COR-L47 (cell line): Measurements from ENCODE around the gene DDX47.

Source experiments
- DNase-seq: peaks from one replicate; lab custom pipeline; 2025; lab: John Stamatoyannopoulos, UW

DDX47 gene

GRCh38 chr12:12813120-12814101, at the start of gene DDX47:
Gene DDX47 (plus strand): TSS chr12:12813346. CDS start chr12:12813368, 22 bp downstream.
- peak; percentile 70 for DNase-seq

GRCh38 chr12:12764824-12765223, 48.3 kb upstream of the DDX47 start:
- DNase-seq, result no peak

- no peak for DNase-seq
Observed at GRCh38 chr12:12770262-12770661, 42.9 kb upstream of the DDX47 start.

DNA sequence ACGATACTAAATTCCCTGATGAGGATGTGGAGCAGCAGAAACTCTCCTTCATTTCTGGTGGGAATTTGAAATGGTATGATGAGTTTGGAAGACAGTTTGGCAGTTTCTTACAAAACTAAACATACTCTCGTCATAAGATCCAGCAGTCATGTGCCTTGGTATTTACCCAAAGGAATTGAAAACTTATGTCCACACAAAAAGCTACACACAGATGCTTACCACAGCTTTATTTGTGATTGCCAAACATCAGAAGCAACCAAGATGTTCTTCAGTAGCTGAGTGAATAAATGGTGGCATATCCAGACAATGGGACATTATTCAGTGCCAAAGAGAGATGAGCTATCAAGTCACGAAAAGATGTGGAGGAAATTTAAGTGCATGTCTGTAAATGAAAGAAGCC, 38.4 kb upstream of the DDX47 start:
- DNase-seq, result no peak

DNA sequence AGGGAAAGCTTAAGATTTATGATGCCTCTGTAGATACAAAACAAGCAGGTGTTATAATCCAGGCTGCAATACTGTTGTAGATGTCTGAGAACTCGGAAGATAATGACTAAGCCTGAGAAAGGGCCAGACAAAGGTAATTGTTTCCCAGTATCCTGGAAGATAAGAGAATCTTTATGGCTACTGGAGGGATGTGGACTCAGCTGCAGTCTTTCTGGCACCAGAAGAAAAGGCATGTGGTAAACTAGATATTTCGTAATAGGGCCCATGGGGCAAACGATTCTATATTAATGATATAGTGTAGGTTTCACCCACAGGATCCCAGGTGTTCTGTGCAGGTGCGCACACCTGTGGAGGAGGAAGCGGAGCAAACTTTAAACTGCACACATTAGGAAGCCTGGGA, 36.9 kb upstream of the DDX47 start:
- peak; percentile 10 for DNase-seq

DNA sequence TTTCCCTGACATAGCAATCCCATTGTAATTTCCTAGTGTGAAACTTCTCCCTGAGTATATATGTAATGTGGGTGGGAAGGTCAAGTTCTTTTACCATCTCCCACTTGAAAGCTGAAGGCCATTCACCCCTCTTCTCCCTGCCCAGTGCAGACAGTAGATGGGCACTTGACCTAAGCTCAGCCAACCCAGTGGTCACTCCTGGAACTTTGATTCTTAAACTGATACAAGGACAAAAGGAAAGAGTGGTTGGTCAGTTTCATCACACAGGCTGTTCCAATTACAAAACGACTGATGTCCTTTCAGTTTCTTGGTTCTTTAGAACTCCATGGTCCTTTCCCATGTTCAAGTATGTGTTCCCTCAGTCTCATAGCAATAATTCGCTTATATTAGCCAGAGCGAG, 36.1 kb upstream of the DDX47 start:
- DNase-seq, result no peak

- DNase-seq, result no peak
Observed at GRCh38 chr12:12779007-12779406, 34.1 kb upstream of the DDX47 start.

DNA sequence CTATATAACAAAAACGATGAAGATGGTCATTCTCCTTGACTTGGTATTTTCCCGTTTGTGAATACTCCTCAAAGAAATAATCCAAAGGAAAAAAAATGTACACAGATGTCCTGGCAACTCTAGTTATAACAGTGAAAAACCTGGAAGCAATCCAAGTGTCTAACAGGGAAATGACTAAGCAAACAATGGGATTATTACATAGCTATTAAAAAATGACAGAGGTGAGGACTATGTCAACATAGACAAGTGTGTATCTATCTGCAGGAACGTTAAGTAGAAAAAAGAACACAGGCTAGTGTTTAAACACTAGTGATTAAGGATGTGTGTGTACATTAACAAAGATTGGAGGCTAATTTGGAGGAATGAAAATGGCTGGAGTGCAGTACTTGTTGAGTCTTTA, 33.6 kb upstream of the DDX47 start:
- DNase-seq, result peak; percentile 71

- no peak for DNase-seq
Observed at GRCh38 chr12:12784116-12784515, 29.0 kb upstream of the DDX47 start.

DNA sequence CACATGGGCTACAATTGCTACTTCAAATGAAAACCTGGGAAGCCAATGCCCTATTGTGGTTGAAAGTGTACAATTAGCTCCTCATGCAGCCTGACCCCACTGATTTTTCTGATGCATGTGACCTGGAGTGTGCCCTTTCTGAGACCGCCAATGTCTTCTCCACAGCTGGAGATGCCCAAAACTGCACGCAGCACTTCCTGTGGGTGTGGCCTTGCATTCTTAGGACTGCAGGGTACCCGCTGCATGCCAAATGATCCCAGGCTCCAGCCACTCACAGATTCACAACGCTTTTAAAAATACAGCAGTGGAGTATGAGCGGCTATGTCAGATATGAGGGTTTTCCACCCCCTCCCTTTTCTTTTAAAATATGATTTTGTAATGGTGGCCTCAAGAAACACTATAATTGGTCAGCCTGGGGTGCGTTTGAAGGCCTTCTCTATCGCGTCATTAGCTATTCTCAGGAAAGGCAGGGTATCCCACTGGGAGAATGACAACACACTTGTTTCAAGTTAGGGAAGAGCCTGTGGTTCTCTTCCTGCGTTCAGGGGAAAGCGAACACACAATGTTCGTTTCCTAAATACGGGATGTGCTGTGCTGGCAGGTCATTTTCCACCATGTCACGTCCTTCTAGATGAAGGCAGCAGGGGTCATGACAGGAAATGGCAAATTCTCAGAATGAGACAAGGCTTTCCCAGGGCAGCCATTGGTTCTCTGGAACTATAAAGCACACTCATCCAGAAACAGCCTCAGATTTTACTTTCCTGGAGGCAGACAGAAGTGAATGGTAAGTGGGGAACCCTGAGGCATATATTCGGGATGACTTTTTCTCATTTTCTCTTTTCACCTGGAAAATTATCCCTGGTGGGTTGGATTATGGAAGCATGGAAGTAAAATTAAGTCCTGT, 28.0 kb upstream of the DDX47 start, which contains the start of gene APOLD1:
Gene APOLD1 (plus strand): TSS at position 749 of the 904 bp plus-strand sequence. CDS start 33 bp downstream, at position 782.
- DNase-seq, result no peak

DNA sequence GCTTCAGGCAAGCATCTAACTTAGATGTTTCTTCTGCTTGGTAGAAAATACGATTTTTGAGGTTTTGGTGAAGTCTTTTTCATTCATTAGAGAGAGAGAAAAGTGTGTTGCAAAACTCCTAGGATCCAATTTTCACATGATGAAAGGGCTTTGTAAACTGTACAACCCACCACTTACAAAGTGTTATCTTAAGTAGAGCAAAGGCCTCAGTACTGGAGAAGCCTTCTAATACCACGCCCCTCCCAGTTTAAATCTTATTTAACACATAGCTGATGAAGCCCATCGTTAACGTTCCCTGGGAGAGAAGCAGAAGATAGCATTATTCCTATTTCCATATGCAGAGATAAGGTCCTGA, 26.8 kb upstream of the DDX47 start:
- no peak for DNase-seq

DNA sequence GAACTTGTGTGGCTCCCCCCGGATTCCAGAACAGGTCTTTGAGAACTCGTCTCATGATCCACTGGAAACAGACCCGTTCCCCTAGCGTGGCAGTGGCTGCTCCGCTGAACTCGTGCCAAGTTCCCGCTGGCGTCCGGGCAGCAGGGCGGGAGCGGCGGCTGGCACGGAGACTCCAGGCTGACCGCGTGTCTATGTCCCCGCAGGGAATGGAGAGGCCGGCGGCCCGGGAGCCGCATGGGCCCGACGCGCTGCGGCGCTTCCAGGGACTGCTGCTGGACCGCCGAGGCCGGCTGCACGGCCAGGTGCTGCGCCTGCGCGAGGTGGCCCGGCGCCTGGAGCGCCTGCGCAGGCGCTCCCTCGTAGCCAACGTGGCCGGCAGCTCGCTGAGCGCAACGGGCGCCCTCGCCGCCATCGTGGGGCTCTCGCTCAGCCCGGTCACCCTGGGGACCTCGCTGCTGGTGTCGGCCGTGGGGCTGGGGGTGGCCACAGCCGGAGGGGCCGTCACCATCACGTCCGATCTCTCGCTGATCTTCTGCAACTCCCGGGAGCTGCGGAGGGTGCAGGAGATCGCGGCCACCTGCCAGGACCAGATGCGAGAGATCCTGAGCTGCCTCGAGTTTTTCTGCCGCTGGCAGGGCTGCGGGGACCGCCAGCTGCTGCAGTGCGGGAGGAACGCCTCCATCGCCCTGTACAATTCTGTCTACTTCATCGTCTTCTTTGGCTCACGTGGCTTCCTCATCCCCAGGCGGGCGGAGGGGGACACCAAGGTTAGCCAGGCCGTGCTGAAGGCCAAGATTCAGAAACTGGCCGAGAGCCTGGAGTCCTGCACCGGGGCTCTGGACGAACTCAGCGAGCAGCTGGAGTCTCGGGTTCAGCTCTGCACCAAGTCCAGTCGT, 26.2 kb upstream of the DDX47 start:
- peak; percentile 33 for DNase-seq

- no peak for DNase-seq
Observed at GRCh38 chr12:12788131-12788530, 25.0 kb upstream of the DDX47 start.

DNA sequence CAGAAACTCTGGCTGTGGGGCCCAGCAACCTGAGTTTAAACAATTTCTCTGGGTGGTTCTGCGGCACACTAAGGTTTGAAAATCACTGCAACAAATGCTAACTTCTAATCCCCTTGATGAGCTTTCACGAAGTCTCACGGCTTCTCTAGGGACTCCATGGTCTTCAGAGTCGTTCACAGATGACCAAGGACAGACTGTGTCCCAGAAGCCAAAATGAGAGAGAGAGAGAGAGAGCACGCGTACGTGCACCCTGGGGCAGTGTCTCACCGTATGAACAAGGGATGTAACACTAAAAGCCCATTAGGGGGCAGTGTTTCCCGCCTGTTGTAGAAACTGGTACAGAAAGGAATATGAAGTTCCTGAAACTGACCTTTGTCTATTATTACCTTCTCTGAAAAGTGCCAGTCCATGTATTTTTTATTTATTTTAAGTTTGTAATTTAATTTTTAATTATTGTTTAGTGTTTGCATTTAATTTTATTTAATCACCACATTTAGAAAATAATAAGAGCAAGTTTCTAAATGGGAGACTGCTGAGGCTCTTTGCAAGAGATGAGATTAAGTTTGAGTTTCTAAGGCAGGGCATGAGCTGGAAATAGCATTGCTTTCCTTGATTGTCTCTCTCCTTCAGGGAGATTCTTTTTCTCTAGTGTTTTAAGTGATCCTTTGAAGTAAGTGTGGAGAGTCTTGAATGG, 24.3 kb upstream of the DDX47 start:
- peak; percentile 24 for DNase-seq

- no peak for DNase-seq
Observed at GRCh38 chr12:12790956-12791355, 22.2 kb upstream of the DDX47 start.

DNA sequence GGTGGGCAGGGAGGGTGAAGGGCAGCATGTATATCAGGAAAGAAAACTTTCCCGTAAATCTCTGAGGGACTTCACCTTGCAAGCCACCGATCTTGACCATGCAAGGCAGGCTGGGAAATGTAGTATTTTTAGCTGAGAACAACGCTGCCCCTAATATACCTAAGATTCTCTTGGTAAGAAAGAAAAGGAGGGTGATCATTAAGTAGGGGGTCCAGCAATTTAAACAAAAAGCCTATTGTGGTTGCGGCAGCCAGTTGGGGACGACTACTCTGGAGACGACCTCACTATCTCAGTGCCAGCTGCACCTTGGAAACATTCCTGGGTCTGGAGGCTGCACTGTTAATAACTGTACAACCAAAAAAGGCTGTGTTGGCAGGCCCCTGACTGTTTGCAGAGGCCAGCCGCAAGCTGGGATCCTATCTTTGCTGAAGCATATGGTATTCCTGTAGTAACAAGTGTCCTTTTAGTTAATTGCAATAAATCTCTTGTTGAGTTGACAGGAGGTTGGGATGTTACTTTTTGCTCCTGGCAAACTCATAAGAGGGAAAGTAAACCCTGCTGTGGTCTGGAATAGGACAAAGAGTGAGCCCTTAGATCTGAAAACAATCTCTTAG, 21.3 kb upstream of the DDX47 start:
- no peak for DNase-seq

GRCh38 chr12:12792421-12792820, 20.7 kb upstream of the DDX47 start:
- DNase-seq, result no peak

GRCh38 chr12:12794686-12795085, 18.5 kb upstream of the DDX47 start:
- DNase-seq, result no peak

GRCh38 chr12:12796171-12796570, 17.0 kb upstream of the DDX47 start:
- DNase-seq, result no peak
